GM23338 (cell line): ENCODE data around the gene NCF4. TPM values are rescaled to one million over a fixed set of nuclear protein-coding genes. Genes with fewer than 3 reads are reported as not detected.

ENCODE experiments used
- ATAC-seq: fragments of 200-7000 bp; cut with Tn5 transposase; 3 replicates; pipeline ENCODE4 v1.9.1; 2020
- DNase-seq: peaks from one replicate; pipeline ENCODE4 v3.0.0-alpha.2; 2015; ENCODE audit warnings: low spot score
- H2AFZ ChIP-seq: fragments of 200-600 bp; sonication (generic); 2 replicates; pipeline ENCODE4 v1.8.0; 2016; ENCODE audit warnings: antibody characterized with exemption, mild to moderate bottlenecking, moderate library complexity
- H3F3A ChIP-seq: fragments of 200-600 bp; sonication (generic); replicated peaks from 2 replicates; pipeline ENCODE4 v1.8.0; 2017; ENCODE audit warnings: antibody characterized with exemption, mixed run types, low read depth
- H3K27ac ChIP-seq: fragments of 200-600 bp; sonication (generic); 2 replicates; pipeline ENCODE4 v1.6.1; 2016; ENCODE audit warnings: low read depth
- H3K27me3 ChIP-seq: fragments of 200-600 bp; sonication (generic); 2 replicates; pipeline ENCODE4 v1.8.0; 2016; ENCODE audit warnings: mild to moderate bottlenecking, mixed run types, moderate library complexity; ENCODE audit not compliant: insufficient read depth
- H3K36me3 ChIP-seq: fragments of 200-600 bp; sonication (generic); 2 replicates; pipeline ENCODE4 v1.8.0; 2016; ENCODE audit warnings: mild to moderate bottlenecking; ENCODE audit not compliant: insufficient read depth
- H3K4me1 ChIP-seq: fragments of 200-600 bp; sonication (generic); 2 replicates; pipeline ENCODE4 v1.8.0; 2016; ENCODE audit warnings: mild to moderate bottlenecking, moderate library complexity; ENCODE audit not compliant: insufficient read depth
- H3K4me2 ChIP-seq: fragments of 200-600 bp; sonication (generic); 2 replicates; pipeline ENCODE4 v1.7.1; 2017; ENCODE audit warnings: mixed run types
- H3K4me3 ChIP-seq: fragments of 200-600 bp; sonication (generic); 2 replicates; pipeline ENCODE4 v1.6.1; 2016; ENCODE audit warnings: mixed run types
- H3K79me2 ChIP-seq: fragments of 200-600 bp; sonication (generic); replicated peaks from 2 replicates; pipeline ENCODE4 v1.8.0; 2017; ENCODE audit warnings: mild to moderate bottlenecking; ENCODE audit not compliant: insufficient read depth
- H3K9me2 ChIP-seq: fragments of 200-600 bp; sonication (generic); 2 replicates; pipeline ENCODE4 v1.8.0; 2017; ENCODE audit not compliant: insufficient read depth
- H4K20me1 ChIP-seq: fragments of 200-600 bp; sonication (generic); replicated peaks from 2 replicates; pipeline ENCODE4 v1.8.0; 2017; ENCODE audit warnings: mild to moderate bottlenecking; ENCODE audit not compliant: insufficient read depth
- H3K27ac Mint-ChIP-seq: 2 replicates; pipeline ENCODE4 v1.8.0; 2020; ENCODE audit warnings: inconsistent platforms, mild to moderate bottlenecking, moderate library complexity, mixed read lengths
- H3K27me3 Mint-ChIP-seq: 3 replicates; pipeline ENCODE4 v1.8.0; 2022; ENCODE audit warnings: low read depth, mild to moderate bottlenecking, moderate library complexity, mixed read lengths, inconsistent platforms; ENCODE audit not compliant: insufficient read depth, poor library complexity
- H3K36me3 Mint-ChIP-seq: 3 replicates; pipeline ENCODE4 v1.8.0; 2021; ENCODE audit warnings: low read depth, mild to moderate bottlenecking, inconsistent platforms, moderate library complexity, mixed read lengths
- H3K4me1 Mint-ChIP-seq: 3 replicates; pipeline ENCODE4 v1.8.0; 2020; ENCODE audit warnings: mild to moderate bottlenecking, inconsistent platforms, mixed read lengths
- H3K4me3 Mint-ChIP-seq: 3 replicates; pipeline ENCODE4 v1.8.0; 2021; ENCODE audit warnings: moderate library complexity, mild to moderate bottlenecking, inconsistent platforms, mixed read lengths
- H3K9me3 Mint-ChIP-seq: 3 replicates; pipeline ENCODE4 v1.8.0; 2020; ENCODE audit warnings: moderate library complexity, mild to moderate bottlenecking, inconsistent platforms, mixed read lengths
- CREB1 ChIP-seq: fragments of 250-450 bp; sonication (Bioruptor Pico); IDR thresholded peaks from 2 replicates; pipeline ENCODE4 v1.5.0; 2020; ENCODE audit warnings: low read depth, mild to moderate bottlenecking, moderate library complexity
- CTCF ChIP-seq, 2 experiments: fragments of 200-600 bp in 1 of 2; sonication (generic) in 1 of 2; conservative IDR thresholded peaks; 2 replicates each; pipeline versions ENCODE4 v1.5.1 to v1.6.1; 2016 to 2017; ENCODE audit warnings: antibody characterized with exemption in 2 of 2, low read depth in 2 of 2, mild to moderate bottlenecking in 2 of 2, moderate library complexity in 1 of 2
- ETS1 ChIP-seq: IDR thresholded peaks from 2 replicates; pipeline ENCODE4 v1.6.1; 2016; ENCODE audit warnings: antibody characterized with exemption
- EZH2 ChIP-seq: fragments of 200-600 bp; sonication (generic); IDR thresholded peaks from one replicate; pipeline ENCODE4 v1.8.0; 2017; ENCODE audit warnings: antibody characterized with exemption, mild to moderate bottlenecking, low read depth; ENCODE audit not compliant: unreplicated experiment
- EZH2phosphoT487 ChIP-seq: fragments of 200-600 bp; sonication (generic); IDR thresholded peaks from one replicate; pipeline ENCODE4 v1.8.1; 2018; ENCODE audit warnings: antibody characterized with exemption; ENCODE audit not compliant: unreplicated experiment
- JUNB ChIP-seq: IDR thresholded peaks from one replicate; pipeline ENCODE4 v1.6.1; 2016; ENCODE audit warnings: antibody characterized with exemption; ENCODE audit not compliant: unreplicated experiment
- NANOG ChIP-seq: IDR thresholded peaks from 2 replicates; pipeline ENCODE4 v1.6.1; 2016; ENCODE audit warnings: antibody characterized with exemption, borderline replicate concordance
- POLR2AphosphoS5 ChIP-seq: IDR thresholded peaks from 2 replicates; pipeline ENCODE4 v1.6.1; 2016; ENCODE audit warnings: antibody characterized with exemption, low read depth
- REST ChIP-seq: IDR thresholded peaks from one replicate; pipeline ENCODE4 v1.6.1; 2018; ENCODE audit warnings: antibody characterized with exemption; ENCODE audit not compliant: unreplicated experiment
- STAT1 ChIP-seq: IDR thresholded peaks from one replicate; pipeline ENCODE4 v1.6.1; 2016; ENCODE audit warnings: antibody characterized with exemption; ENCODE audit not compliant: unreplicated experiment
- ZNF114 ChIP-seq: fragments of 250-450 bp; sonication (Bioruptor Pico); IDR thresholded peaks from 2 replicates; pipeline ENCODE4 v1.5.0; 2020; ENCODE audit warnings: mild to moderate bottlenecking, moderate library complexity
- ZNF331 ChIP-seq: fragments of 250-450 bp; sonication (Bioruptor Pico); IDR thresholded peaks from 2 replicates; pipeline ENCODE4 v1.5.0; 2020; ENCODE audit warnings: low read depth, mild to moderate bottlenecking, moderate library complexity
- ZNF462 ChIP-seq: fragments of 250-450 bp; sonication (Bioruptor Pico); IDR thresholded peaks from 2 replicates; pipeline ENCODE4 v1.5.0; 2020; ENCODE audit warnings: mild to moderate bottlenecking, moderate library complexity
- polyA plus RNA-seq: library from polyadenylated mRNA; unstranded; fragments of >200 nt; fragmentation: Nextera tagmentation; extraction: Ambion mirVana; gene quantifications from 2 replicates; pipeline ENCODE4 v1.2.1, GENCODE V29; 2016
- total RNA-seq: library from RNA; depleted of rRNA; stranded (reverse); fragments of >200 nt; shearing (Covaris generic); gene quantifications from 2 replicates; pipeline ENCODE4 v1.2.3, GENCODE V29; 2014

Gene NCF4
- total and polyA plus RNA-seq, 2 experiments from 2014 or later: not detected

- Histone ChIP-seq H3K27me3 (peaks cover 41% of the 10 kb centered on the region), H3K4me3 (no peak overlapping the region), H3K4me1 (peaks cover 13% of the 10 kb centered on the region), H3K36me3 (no peaks in the 10 kb centered on the region), H3K4me2 (no peak overlapping the region), H3K79me2 (no peaks in the 10 kb centered on the region), H3K27ac (no peak overlapping the region), H2AFZ (no peak overlapping the region), H4K20me1 (no peaks in the 10 kb centered on the region), H3F3A (no peaks in the 10 kb centered on the region), H3K9me2 (0 out of 2 replicates have a peak, but pooled peaks cover 1% of the 10 kb centered on the region)
- Mint-ChIP-seq H3K36me3 (no peaks in the 10 kb centered on the region), H3K4me3 (no peak overlapping the region), H3K4me1 (peaks cover 29% of the 10 kb centered on the region), H3K27ac (no peak overlapping the region), H3K9me3 (no peaks in the 10 kb centered on the region), H3K27me3 (peaks cover 41% of the 10 kb centered on the region)
- DNase-seq (no peak), ATAC-seq (no peak)
- TF ChIP-seq ZNF331 (CRISPR knock-in tag) (no peak), ZNF114 (CRISPR knock-in tag) (no peak), ZNF462 (no peak), CTCF (conservative IDR thresholded peaks at IDR 0.05; ENCODE audit: low read depth in 2 of 2) (no peak), EZH2 (no peak), CREB1 (no peak), REST (no peak), STAT1 (no peak), ETS1 (no peak), NANOG (no peak), EZH2phosphoT487 (no peak), JUNB (no peak), POLR2AphosphoS5 (no peak)
Observed at GRCh38 chr22:36910461-36910860, 49.7 kb downstream of the NCF4 start.
